Neural cell (in vitro differentiated cells): ENCODE measurements around the gene RMC1.
"Not testable (repeated sequence)": the region's sequence is repeated elsewhere in the genome, so short reads cannot be mapped to it uniquely, and the experiment has no call there.

Experiments used
- CTCF ChIP-seq: fragments of 450-650 bp; IDR thresholded peaks from 2 replicates; pipeline ENCODE4 v1.5.1; 2014; ENCODE audit warnings: antibody characterized with exemption, mild to moderate bottlenecking, moderate library complexity; ENCODE audit not compliant: poor library complexity, severe bottlenecking
- EP300 ChIP-seq: fragments of 450-650 bp; conservative IDR thresholded peaks from 2 replicates; pipeline ENCODE4 v1.6.1; 2014; ENCODE audit warnings: antibody characterized with exemption, mild to moderate bottlenecking, moderate library complexity; ENCODE audit not compliant: poor library complexity, severe bottlenecking
- EZH2 ChIP-seq: fragments of 200-600, 300-800 bp; shearing (Covaris generic), sonication (generic); IDR thresholded peaks from 2 replicates; pipeline ENCODE4 v1.6.1; 2014; ENCODE audit warnings: antibody characterized with exemption, low read length, borderline replicate concordance, mild to moderate bottlenecking; ENCODE audit not compliant: insufficient read depth, poor library complexity, severe bottlenecking
- RAD21 ChIP-seq: fragments of 450-650 bp; conservative IDR thresholded peaks from 2 replicates; pipeline ENCODE4 v1.6.1; 2014; ENCODE audit warnings: antibody characterized with exemption, mild to moderate bottlenecking, moderate library complexity

- not testable (repeated sequence) for TF ChIP-seq EZH2, EP300, RAD21, CTCF
These were observed 13.7 kb upstream of the RMC1 start for GRCh38 chr18:23489586-23489985.
